ENCODE data around the gene CASKIN1.

GRCh38 chr16:2157480-2158261 lies 38.7 kb downstream of the CASKIN1 start:
- TF ChIP-seq CTCF (IDR thresholded peaks at IDR 0.05; ENCODE audit: low read depth, low read length) (no peak), EZH2phosphoT487 (IDR thresholded peaks at IDR 0.05; ENCODE audit: low read depth) (no peak)

Data from OCI-LY3 (cell line).